Cardiac atrium fibroblast (primary cell): ENCODE data around the gene ZNF195. TPM values are rescaled to one million over a fixed set of nuclear protein-coding genes. Genes with fewer than 3 reads are reported as not detected.

Experiments
- total RNA-seq: library from RNA; depleted of rRNA; stranded (reverse); fragments of >200 nt; gene quantifications from 2 replicates; pipeline ENCODE4 v1.2.3, GENCODE V29; 2015

ZNF195 gene
- total RNA-seq: 11.4 and 12.6 TPM in 2 replicates

DNA sequence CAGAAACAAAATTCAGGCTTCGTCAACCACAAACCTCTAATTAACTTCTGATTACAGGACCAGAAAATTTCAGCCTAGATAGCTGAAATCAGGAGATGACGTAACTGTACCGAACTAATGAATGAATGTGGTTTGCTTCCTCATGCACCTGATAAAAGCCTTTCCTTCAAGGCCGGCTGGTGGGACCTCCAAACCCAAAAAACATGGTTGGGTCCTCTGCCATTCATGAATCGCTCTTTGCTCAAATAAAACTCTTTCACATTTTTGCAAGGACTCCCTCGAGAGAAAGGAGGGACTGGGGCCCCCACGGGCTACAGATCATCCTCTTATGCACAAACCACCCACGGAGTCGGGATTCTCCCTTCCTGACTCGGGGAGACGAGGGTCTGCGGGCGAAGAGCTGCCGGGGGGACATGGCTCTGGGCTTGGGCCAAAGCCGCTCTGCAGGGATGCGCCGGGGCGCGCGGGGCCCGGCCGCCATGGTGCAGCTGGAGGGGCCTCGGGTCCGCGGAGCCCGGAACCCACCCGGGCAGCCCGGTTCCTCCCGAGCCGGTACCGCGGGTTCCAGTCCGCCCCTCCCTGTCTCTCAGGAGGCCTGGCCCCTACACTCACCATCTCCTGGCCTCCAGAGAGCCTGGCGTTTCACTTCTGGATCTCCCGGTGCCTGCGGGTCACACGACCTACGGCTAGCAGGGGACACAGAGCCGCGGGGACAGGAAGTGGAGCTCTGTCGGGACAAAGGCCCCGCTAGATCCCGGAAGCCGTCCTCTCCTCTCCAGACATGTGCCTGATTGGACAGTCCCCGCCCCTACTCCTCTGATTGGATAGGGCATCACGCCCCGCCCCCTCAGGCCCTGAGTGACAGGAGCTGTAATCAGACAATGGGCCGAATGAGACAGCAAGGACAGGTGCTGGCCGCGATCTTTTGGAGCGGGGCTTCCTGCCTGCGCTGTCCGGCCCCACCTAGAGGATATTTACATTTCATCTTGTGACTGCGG is at the start of gene ZNF195:
ZNF195 (minus strand) TSS at position 721 of the 998 bp plus-strand sequence; CDS start at position 615, 106 bp downstream.

Other genes with a start within 250 kb of the ZNF195 start
- 32.9 and 33.5 TPM in 2 replicates for gene OSBPL5, start 213.8 kb downstream of the ZNF195 start, total RNA-seq
- not detected in 2 replicates for gene MRGPRG, start 160.3 kb downstream of the ZNF195 start, total RNA-seq
- not detected in 2 replicates for gene MRGPRE, start 146.7 kb downstream of the ZNF195 start, total RNA-seq